Astrocyte (in vitro differentiated cells and primary cell): ENCODE measurements around the gene AFF3. TPM values are rescaled to one million over a fixed set of nuclear protein-coding genes. Genes with fewer than 3 reads are reported as not detected.

ENCODE experiments used
- DNase-seq: peaks from one replicate; pipeline ENCODE4 v3.0.0-alpha.2; 2010; ENCODE audit warnings: low read depth
- FAIRE-seq: peaks from 2 replicates; lab custom pipeline; 2011; peaks lifted over from hg19 to GRCh38; lab: Jason Lieb, UNC
- H2AFZ ChIP-seq: 2 replicates; pipeline ENCODE4 v1.6.0; 2012; ENCODE audit warnings: low read depth, low read length, inconsistent platforms
- H3K27ac ChIP-seq: 2 replicates; pipeline ENCODE4 v1.5.1; 2011; ENCODE audit warnings: low read depth, low read length, inconsistent platforms
- H3K27me3 ChIP-seq: 2 replicates; pipeline ENCODE4 v1.6.0; 2011; ENCODE audit warnings: low read length, inconsistent platforms; ENCODE audit not compliant: insufficient read depth
- H3K36me3 ChIP-seq: 2 replicates; pipeline ENCODE4 v1.5.1; 2011; ENCODE audit warnings: low read length, inconsistent platforms; ENCODE audit not compliant: insufficient read depth
- H3K4me1 ChIP-seq: 2 replicates; pipeline ENCODE4 v1.5.1; 2011; ENCODE audit warnings: low read length, inconsistent platforms; ENCODE audit not compliant: insufficient read depth
- H3K4me2 ChIP-seq: 2 replicates; pipeline ENCODE4 v1.6.0; 2012; ENCODE audit warnings: low read length, inconsistent platforms
- H3K4me3 ChIP-seq: 2 replicates; pipeline ENCODE4 v1.5.1; 2011; ENCODE audit warnings: low read depth, mild to moderate bottlenecking, low read length, inconsistent platforms; ENCODE audit not compliant: insufficient read depth
- H3K79me2 ChIP-seq: 2 replicates; pipeline ENCODE4 v1.6.0; 2012; ENCODE audit warnings: mild to moderate bottlenecking, low read length, inconsistent platforms; ENCODE audit not compliant: insufficient read depth
- H3K9ac ChIP-seq: 2 replicates; pipeline ENCODE4 v1.6.0; 2012; ENCODE audit warnings: mild to moderate bottlenecking, low read length, inconsistent platforms
- H3K9me3 ChIP-seq: 2 replicates; pipeline ENCODE4 v1.5.1; 2012; ENCODE audit warnings: low read depth, mild to moderate bottlenecking, low read length, inconsistent platforms; ENCODE audit not compliant: insufficient read depth
- H4K20me1 ChIP-seq: 2 replicates; pipeline ENCODE4 v1.6.0; 2012; ENCODE audit warnings: low read length, inconsistent platforms; ENCODE audit not compliant: insufficient read depth
- H3K27ac Mint-ChIP-seq: one replicate; pipeline ENCODE4 v1.8.0; 2021; ENCODE audit warnings: mild to moderate bottlenecking, mixed read lengths; ENCODE audit not compliant: unreplicated experiment
- H3K27me3 Mint-ChIP-seq: one replicate; pipeline ENCODE4 v1.8.0; 2021; ENCODE audit warnings: low read depth, mixed read lengths; ENCODE audit not compliant: unreplicated experiment
- H3K36me3 Mint-ChIP-seq: one replicate; pipeline ENCODE4 v1.8.0; 2021; ENCODE audit warnings: low read depth, mixed read lengths; ENCODE audit not compliant: unreplicated experiment
- H3K4me1 Mint-ChIP-seq: one replicate; pipeline ENCODE4 v1.8.0; 2021; ENCODE audit warnings: low read depth, mixed read lengths; ENCODE audit not compliant: unreplicated experiment
- H3K4me3 Mint-ChIP-seq: one replicate; pipeline ENCODE4 v1.8.0; 2021; ENCODE audit warnings: mild to moderate bottlenecking, moderate library complexity, mixed read lengths; ENCODE audit not compliant: unreplicated experiment
- H3K9me3 Mint-ChIP-seq: one replicate; pipeline ENCODE4 v1.8.0; 2021; ENCODE audit warnings: mild to moderate bottlenecking, mixed read lengths; ENCODE audit not compliant: unreplicated experiment
- CTCF ChIP-seq: IDR thresholded peaks from 2 replicates; pipeline ENCODE4 v1.5.1; 2011; ENCODE audit warnings: low read depth, mild to moderate bottlenecking, inconsistent platforms, low read length, moderate library complexity; ENCODE audit not compliant: insufficient read depth
- EZH2 ChIP-seq: IDR thresholded peaks from 2 replicates; pipeline ENCODE4 v1.6.1; 2012; ENCODE audit warnings: mild to moderate bottlenecking, low read length, inconsistent platforms; ENCODE audit not compliant: insufficient read depth
- total RNA-seq: library from RNA; stranded (reverse); gene quantifications from 2 replicates; pipeline ENCODE4 v1.2.1, GENCODE V29; 2021

The AFF3 gene
- total RNA-seq, 1 donor from 2014 or later, result 14.7 TPM

DNA sequence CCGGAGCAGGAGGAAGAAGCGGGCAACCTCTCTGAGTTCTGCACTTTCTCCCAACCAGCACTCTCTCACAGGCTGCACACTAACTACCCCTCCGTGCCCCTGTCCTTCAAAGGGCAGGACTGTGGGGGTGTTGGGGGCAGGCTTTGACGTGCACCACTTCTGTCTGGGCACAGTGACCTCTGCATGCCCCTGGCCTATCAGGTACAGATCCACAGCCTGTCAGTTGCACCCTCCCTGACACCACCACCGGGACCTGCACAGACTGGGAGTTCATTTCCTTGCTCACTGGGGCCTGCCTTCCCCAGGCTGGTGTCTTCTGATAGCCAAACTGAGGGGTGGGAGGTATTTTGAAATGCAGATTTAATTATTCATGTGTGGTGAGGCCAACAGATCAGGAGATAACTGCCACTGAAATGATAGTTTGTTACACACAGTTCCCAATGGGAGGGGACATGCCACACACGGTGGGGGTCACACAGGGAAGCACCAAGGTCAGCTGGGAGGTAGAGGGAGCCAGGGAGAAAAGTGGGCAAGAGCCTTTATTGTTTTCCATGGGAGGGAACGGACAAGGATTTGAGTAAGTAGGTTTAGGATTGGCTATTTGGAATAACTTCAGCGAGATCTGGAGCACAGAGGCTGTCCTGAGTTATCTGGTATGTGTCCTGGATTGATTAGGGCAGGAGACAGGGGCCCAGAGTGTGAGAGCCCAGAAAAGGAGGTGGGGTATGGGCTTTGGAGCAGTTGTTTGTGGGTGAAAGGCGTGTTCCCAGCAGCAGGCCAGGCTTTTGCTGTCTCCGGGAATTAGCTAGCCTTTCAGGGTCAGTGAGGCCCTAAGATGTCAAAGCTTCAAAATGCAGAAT is 251.6 kb downstream of the AFF3 start:
- H3K27ac Mint-ChIP-seq, result no peak overlapping the region
- Histone ChIP-seq H3K27ac (no peak overlapping the region), H3K79me2 (no peaks in the 10 kb centered on the region), H3K9ac (no peak overlapping the region), H4K20me1 (no peaks in the 10 kb centered on the region), H3K36me3 (no peaks in the 10 kb centered on the region), H3K27me3 (no peaks in the 10 kb centered on the region), H3K4me1 (no peaks in the 10 kb centered on the region), H3K4me3 (no peak overlapping the region), H2AFZ (no peak overlapping the region), H3K4me2 (no peak overlapping the region), H3K9me3 (no peaks in the 10 kb centered on the region)
- H3K36me3 Mint-ChIP-seq, result peaks cover 3% of the 10 kb centered on the region
- TF ChIP-seq EZH2 (no peak), CTCF (no peak)
- no peak overlapping the region for H3K4me3 Mint-ChIP-seq
- FAIRE-seq (no peak), DNase-seq (no peak)
- H3K27me3 Mint-ChIP-seq, result no peaks in the 10 kb centered on the region
- peaks cover 4% of the 10 kb centered on the region for H3K9me3 Mint-ChIP-seq
- no peaks in the 10 kb centered on the region for H3K4me1 Mint-ChIP-seq

DNA sequence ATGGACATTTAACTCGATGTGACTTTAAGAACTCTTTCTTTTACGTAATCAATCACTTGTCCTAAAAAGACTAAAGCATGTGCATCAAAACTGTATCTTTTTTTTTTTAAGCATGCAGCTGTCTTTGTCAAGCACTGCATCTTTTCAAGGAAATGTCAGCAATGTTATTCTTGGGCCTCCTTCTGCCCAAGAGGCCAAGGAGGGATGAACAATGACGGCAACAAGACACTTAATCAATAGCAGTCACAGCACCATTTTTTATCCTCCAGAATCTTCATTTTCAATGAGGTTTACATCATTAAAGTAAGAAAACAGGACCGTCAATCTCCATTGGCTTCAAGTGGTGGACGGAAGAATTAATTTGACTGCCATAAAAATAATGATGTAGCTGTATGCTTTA is 253.8 kb downstream of the AFF3 start:
- no peaks in the 10 kb centered on the region for H3K27me3 ChIP-seq
- H3K27me3 Mint-ChIP-seq, result no peaks in the 10 kb centered on the region
- no peak overlapping the region for H2AFZ ChIP-seq
- no peak for TF ChIP-seq CTCF
- no peak for TF ChIP-seq EZH2
- peaks cover 3% of the 10 kb centered on the region for H3K4me1 ChIP-seq
- FAIRE-seq, result no peak
- H3K27ac ChIP-seq, result no peak overlapping the region
- H3K9me3 Mint-ChIP-seq, result no peaks in the 10 kb centered on the region
- H3K36me3 ChIP-seq, result no peaks in the 10 kb centered on the region
- H3K36me3 Mint-ChIP-seq, result peaks cover 3% of the 10 kb centered on the region
- H3K4me3 ChIP-seq, result no peak overlapping the region
- no peaks in the 10 kb centered on the region for H4K20me1 ChIP-seq
- H3K9me3 ChIP-seq, result no peaks in the 10 kb centered on the region
- peaks cover 3% of the 10 kb centered on the region for H3K4me1 Mint-ChIP-seq
- no peak overlapping the region for H3K4me2 ChIP-seq
- no peak overlapping the region for H3K9ac ChIP-seq
- DNase-seq, result peak; percentile 32
- H3K4me3 Mint-ChIP-seq, result no peak overlapping the region
- no peak overlapping the region for H3K27ac Mint-ChIP-seq
- no peaks in the 10 kb centered on the region for H3K79me2 ChIP-seq

- H2AFZ ChIP-seq, result no peak overlapping the region
- H3K27ac Mint-ChIP-seq, result no peak overlapping the region
- no peaks in the 10 kb centered on the region for H3K79me2 ChIP-seq
- H3K9me3 Mint-ChIP-seq, result no peaks in the 10 kb centered on the region
- no peak for DNase-seq
- H3K4me1 ChIP-seq, result peaks cover 24% of the 10 kb centered on the region
- H3K9ac ChIP-seq, result no peak overlapping the region
- H3K27me3 Mint-ChIP-seq, result no peaks in the 10 kb centered on the region
- no peak overlapping the region for H3K4me3 ChIP-seq
- peaks cover 2% of the 10 kb centered on the region for H3K36me3 Mint-ChIP-seq
- H3K4me3 Mint-ChIP-seq, result no peak overlapping the region
- H3K36me3 ChIP-seq, result no peaks in the 10 kb centered on the region
- H3K9me3 ChIP-seq, result no peaks in the 10 kb centered on the region
- H3K27ac ChIP-seq, result no peak overlapping the region
- no peak overlapping the region for H3K4me2 ChIP-seq
- FAIRE-seq, result no peak
- TF ChIP-seq CTCF (no peak), EZH2 (no peak)
- H3K4me1 Mint-ChIP-seq, result peaks cover 25% of the 10 kb centered on the region
- no peaks in the 10 kb centered on the region for H3K27me3 ChIP-seq
- H4K20me1 ChIP-seq, result no peaks in the 10 kb centered on the region
These were observed 256.0 kb downstream of the AFF3 start for GRCh38 chr2:99886418-99886817.
